CD4-positive, alpha-beta T cell treated with Interleukin-6 at 100 ng/mL for 8 hours (primary cell): Measurements from ENCODE around the gene IQGAP3.

Experiments used
- DNase-seq: peaks from one replicate; pipeline ENCODE4 v3.0.0-alpha.2; 2020; ENCODE audit warnings: mixed read lengths, low spot score

The IQGAP3 gene

DNA sequence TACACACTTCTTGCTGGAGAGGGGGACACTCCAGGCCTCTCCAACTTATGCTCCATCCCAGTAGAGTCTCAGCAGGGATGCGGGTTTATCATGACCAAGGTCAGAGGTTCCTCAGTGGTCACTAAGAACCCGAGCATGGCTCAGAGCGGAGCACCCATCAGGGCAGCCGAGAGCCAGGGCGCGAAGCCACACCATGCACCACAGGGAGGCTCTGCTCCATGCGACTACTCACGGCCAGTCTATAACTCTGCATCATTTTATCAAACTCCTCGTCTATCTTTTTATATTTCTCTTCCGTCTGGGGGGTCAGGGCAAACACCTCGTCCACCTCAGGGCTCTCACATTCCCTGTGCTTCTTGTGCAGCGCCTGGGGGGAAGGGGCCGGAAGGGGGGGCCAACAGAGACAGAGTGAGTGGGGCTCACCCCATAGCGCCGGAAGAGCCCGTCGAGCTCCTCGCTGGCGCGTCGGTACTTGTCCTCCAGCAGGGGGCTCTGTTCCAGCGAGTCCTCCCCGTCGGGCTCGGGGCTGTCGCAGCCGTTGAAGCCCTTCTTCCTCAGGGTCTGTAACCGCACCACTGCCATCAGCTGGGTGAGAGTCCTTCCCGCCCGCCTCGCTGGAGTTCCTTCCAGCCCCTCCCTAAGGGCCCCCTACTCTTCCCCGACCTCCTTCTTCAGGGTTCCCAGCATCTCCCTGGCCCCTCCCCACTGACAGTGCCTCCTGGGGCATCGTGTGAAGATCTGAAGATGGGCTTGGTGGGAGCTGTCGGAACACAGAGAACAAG, 91.8 kb downstream of the IQGAP3 start:
- peak; percentile 80 for DNase-seq

DNA sequence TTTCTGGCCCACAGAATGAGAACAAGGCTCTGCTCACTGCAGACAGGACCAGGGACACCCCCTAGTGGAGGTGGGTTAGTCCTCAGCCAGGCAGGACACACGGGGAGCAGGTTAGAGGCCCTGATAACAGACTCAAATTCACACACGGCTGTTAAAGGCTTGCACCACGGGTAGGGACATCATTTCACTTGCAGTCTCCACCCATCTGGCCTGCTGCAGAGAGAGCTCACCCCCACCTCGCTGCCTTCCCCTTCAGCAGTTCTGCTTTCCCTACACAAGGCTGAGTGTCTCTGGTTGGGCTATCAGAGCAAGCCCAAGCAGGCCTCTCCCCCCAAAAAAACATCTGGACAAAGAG, 92.4 kb downstream of the IQGAP3 start:
- no peak for DNase-seq

DNA sequence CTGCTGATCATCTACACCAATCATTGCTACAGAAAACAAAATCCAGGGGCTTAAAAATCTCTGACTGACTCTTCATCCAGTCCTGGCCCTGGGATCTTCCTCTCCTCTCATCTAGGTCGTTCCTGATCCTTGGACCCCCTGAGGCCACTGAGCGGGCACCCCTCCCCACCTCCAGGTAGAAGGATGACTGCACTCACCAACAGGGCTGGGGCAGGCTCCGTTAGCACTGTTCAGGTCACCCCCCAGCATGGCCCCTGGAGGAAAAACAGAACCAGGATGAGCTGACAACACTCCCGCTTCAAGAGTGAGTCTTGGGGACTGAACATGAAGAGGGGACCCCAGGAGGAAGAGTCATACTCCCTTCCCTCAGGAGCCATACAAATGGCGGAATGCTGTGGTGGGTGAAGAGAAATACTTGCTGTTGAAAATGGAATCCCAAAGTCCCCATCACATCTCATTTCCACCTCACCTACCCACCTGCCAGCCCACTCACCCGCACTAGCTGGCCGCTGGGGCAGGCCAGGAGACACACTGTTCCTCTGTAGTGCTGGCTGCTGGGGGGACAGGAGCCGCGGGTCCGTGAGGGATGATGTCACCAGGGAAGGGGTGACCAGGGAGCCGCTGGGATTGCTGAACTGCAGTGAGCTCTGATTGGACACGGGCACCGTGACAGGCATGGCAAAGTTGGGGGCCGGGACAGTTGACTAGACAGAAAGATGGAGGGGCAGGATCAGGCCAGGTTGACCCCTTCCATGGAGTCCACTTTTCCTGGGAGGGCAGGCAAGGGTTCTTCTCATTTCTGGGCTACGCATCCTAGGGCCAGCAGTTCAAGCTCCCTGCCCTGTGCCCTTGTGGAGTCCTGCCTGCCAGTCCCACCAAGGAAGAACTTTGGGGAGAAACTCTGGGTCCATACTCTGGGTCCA, 93.0 kb downstream of the IQGAP3 start:
- DNase-seq, result no peak

DNA sequence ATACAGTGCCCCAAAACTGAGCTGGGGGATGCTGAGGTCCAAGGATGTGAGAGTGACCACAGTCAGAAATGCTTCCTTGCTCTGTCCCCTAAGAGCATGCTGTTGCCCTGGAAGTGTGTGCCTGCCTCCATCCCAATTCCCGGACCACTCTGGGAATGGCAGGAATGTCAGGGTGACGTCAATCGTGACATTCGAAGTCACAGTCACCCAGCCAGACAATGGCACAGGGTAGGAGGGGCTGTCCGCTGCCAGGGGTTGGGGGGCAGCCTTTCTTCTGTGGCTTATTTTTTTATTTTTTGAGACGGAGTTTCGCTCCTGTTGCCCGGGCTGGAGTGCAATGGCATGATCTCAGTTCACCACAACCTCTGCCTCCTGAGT, 94.1 kb downstream of the IQGAP3 start:
- DNase-seq, result no peak

DNA sequence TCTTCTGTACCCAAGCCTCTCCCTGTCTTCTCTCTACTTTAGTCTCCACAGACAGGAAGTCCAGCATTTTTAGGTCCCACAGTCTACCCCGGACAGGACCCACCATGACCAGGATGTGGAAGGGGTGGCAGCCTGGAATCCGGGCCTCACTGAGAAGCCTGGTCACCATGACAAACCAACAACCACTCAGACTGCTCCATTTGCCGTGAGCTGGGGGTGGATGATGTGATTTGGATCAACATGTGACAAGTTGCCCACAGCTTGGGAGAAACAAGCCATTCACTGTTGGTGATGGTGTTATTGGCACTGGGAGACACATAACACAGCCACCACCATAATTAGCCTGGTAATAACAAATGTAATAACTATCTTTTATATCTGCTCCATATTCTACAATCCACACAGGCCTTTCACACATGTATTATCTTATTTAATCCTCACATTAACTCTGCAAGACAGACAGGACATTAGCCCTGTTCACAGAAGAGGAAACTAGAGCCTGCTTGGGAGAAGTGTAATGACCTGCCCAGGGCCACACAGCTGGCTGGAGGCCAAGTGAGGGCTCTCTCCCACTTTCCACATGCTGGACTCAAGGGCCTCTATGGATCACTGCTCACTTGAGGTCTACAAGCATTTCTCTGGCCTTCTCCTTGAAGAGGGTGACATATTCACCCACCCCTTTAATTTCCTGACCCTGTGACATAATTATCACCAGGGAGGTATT, 94.7 kb downstream of the IQGAP3 start:
- DNase-seq, result no peak

DNA sequence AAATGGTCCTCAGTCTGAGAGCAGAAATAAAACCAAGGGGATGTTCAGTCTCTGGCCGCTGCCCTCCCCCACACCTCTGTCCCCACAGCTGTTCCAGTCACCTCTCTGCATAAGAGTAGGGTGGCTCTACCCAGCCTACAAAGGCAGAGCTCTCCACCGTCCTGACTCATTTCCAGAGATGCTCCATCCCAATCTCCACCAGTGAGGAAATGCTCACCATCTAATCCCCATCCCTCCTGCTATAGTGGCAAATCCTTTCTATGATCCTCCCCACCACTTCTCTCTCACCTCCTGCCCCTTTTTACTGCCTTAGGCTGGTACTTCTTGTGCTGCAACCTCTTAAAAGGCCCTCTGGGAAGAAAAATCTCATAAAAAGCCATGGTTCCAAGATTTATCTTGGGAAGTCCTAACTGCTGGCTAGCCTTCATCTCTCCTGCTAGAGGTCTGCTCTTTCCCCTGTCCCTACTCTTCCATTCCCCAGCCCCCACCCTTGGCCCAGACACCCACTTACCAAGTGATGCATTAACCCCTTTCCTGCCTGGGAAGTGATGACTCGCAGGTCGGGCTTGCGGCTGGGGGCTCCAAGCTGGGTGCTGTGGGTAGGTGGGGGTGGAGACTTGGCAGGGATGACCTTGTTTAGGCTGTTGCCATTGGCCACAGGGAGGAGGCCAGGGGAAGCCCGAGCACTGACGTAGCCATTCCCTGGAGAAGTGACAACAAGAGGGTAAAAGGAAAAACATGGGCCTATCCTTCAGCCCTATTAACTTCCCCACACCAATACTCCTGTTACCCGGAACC, 95.7 kb downstream of the IQGAP3 start:
- DNase-seq, result no peak

DNA sequence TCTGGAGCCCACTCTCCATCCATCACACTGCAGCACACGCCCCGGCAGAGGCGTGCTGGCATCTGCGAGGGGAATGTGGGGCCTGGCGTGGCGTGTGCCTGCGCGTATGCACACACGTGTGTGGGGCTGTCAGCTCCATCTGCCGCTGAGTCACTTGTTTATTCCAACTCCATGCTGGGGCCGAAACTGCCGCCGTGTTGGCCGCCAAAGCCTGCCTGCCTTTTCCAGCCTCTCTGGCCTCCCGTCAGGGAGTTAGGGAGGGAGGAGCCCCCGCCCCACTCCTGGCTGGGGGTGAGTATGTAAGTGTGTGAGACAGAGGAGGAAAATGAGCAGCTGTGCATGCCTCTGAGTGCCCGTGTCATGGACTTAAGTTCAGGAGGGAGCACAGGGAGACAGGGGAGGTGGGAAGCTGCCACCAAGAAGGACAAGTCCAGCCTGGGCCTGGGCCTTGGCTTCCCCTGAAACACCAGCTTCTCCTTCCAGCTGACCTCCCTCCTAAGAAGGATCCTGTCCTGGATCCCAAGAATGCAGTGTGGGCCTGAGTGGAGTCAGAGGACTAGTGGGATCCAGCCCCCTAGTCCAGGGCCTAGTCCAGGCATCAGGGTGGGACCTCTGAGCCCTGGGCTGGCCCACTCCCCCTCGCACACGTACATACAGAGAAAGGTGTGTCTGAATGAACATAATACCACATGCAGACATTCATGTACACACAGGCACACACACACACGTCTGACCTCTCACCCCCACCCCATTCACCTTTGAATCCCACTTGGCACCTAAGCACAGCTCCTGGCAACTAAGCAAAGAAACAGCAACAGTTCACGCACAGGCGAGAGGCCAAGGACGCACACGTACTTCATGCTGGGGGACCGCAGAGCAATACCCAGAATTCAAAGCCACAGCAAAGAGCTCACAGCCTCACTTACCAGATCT, 96.5 kb downstream of the IQGAP3 start:
- no peak for DNase-seq
